GM12874 (cell line): ENCODE measurements around the gene IGFL1.

Source experiments
- TF ChIP-seq, protein P1 (sequence below): IDR thresholded peaks from 2 replicates; pipeline ENCODE4 v1.5.1; 2011; ENCODE audit warnings: low read depth, mild to moderate bottlenecking, control low read depth, low read length, moderate library complexity; ENCODE audit not compliant: insufficient read depth

IGFL1 gene

DNA sequence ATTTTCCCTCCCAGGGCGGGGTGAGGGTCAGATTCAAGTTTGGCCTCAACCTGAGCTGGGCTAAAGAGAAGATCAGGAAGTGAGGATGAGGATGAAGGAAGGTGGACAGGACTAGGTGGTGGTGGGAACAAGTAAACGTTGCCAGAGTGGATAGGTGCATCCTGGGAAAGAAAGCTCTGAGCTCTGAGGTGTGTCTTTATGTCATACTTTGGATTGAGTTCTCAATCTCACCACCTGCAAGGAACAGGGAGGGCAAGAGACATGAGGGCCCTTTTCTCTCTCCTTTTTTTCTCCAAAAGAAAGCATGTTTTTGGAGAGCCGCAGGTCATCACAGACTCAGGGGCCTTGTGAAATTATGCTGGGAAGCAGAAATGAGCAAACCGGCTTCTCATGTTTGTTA is 38.2 kb upstream of the IGFL1 start:
- TF ChIP-seq, protein P1, sequence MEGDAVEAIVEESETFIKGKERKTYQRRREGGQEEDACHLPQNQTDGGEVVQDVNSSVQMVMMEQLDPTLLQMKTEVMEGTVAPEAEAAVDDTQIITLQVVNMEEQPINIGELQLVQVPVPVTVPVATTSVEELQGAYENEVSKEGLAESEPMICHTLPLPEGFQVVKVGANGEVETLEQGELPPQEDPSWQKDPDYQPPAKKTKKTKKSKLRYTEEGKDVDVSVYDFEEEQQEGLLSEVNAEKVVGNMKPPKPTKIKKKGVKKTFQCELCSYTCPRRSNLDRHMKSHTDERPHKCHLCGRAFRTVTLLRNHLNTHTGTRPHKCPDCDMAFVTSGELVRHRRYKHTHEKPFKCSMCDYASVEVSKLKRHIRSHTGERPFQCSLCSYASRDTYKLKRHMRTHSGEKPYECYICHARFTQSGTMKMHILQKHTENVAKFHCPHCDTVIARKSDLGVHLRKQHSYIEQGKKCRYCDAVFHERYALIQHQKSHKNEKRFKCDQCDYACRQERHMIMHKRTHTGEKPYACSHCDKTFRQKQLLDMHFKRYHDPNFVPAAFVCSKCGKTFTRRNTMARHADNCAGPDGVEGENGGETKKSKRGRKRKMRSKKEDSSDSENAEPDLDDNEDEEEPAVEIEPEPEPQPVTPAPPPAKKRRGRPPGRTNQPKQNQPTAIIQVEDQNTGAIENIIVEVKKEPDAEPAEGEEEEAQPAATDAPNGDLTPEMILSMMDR: no peak

DNA sequence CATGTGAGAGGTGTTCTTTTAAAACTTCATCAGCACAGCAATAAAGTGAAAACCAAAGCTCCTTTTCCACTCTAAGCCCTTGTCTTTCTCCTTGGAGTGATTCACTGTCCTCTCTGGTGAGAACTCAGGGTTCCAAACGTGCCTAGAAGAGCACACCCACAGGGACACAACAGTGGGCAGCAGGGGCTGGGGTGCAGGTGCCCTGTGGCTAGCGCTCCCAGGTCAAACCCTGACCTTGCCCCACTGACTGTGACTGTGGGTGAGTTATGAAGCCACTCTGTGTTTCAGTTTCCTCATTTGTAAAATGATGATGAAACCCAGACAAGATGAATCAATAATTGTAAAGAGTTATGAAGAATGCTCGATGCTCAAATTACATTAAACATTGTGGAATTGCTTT is 37.6 kb upstream of the IGFL1 start:
- TF ChIP-seq, protein P1: no peak

DNA sequence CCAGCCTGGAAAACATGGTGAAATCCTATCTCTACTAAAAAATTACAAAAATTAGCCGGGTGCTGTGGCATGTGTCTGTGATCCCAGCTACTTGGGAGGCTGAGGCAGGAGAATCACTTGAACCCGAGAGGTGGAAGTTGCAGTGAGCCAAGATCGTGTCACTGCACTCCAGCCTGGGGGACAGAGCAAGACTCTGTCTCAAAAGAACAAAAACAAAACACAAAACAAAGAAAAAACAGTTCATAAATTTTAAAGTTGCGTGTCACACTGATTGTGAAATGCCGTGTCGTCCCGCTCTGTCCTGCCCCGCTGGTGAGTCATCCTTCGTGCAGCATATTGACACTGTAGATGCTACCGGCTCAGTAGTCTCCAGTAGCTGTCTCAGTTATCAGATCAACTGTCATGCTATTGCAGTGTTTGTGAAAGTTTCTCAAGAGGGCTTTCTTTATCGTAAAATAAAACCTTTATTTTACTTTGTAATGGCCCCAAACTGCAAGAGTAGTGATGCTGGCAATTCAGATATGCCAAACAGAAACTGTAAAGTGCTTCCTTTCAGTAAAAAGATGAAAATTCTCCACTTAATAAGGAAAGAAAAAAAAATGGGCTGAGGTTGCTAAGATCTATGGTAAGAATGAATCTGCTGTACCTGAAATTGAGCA is 36.4 kb upstream of the IGFL1 start:
- TF ChIP-seq, protein P1: no peak

DNA sequence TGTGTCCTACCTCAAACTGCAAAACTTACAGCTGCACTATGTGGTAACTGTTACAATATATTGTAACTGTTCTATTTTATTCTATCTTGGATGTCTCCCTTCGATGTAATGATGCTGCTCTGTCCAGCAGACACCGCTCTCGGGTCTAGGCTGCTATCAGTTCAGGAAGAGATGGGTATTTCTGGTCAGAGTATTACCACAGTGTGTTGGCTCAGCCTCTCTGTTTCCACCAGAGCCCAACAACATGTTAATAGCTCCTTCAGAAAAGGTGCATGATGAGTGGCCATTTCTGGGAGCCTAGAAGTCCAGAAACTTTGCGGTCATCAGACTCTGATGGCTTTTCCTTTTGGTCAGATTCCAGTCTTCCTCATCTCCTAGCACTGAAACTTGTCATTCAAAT is 35.9 kb upstream of the IGFL1 start:
- TF ChIP-seq, protein P1: no peak

DNA sequence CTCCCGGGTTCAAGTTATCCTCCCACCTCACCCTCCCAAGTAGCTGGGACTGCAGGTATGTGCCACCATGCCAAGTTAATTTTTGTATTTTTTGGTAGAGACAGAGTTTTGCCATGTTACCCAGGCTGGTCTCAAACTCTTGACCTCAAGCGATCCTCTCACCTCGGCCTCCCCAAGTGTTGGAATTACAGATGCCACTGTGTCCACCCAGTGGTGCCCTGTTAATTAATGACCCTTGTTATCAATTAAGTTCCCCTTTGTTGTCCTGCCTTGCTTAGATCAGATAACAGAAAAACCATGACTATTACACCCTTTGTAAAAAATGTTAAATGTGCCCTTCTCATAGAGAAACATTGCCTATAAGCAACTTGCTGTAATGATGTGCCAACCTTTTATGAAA is 34.4 kb upstream of the IGFL1 start:
- TF ChIP-seq, protein P1: no peak

DNA sequence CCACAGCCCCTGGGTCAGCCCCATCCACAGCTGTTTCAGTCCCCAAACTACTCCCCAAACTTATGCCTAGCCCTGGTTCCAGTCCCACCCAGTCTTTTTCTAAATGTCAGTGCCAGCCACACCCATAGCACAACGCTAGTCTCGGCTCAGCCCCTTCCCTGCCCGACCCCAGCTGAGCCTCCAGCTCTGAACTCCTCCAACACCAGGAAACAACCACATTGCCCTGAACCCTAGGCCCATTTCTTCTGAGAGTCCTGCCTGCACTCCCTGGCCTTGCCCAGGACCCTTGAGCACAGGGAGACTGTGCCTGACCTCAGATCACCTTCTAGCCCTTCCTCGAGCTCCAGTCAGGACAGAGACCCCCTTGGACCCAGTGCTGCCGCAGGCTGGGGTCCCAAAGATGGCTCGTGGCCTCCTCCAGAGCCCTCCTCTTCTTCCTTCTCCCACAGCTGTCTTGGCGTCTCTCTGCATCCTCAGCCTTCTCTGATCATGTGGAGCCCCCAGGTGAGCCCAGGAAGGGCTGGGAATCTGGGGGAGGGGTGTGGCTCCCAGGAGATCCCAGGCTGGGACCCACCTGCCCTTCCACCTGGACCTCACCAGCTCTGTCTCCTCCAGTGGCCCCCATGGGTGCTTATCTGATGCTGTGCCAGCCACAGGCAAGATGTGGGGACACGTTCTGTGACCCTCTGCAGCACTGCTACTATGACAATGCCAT is 33.0 kb upstream of the IGFL1 start:
- TF ChIP-seq, protein P1: no peak

DNA sequence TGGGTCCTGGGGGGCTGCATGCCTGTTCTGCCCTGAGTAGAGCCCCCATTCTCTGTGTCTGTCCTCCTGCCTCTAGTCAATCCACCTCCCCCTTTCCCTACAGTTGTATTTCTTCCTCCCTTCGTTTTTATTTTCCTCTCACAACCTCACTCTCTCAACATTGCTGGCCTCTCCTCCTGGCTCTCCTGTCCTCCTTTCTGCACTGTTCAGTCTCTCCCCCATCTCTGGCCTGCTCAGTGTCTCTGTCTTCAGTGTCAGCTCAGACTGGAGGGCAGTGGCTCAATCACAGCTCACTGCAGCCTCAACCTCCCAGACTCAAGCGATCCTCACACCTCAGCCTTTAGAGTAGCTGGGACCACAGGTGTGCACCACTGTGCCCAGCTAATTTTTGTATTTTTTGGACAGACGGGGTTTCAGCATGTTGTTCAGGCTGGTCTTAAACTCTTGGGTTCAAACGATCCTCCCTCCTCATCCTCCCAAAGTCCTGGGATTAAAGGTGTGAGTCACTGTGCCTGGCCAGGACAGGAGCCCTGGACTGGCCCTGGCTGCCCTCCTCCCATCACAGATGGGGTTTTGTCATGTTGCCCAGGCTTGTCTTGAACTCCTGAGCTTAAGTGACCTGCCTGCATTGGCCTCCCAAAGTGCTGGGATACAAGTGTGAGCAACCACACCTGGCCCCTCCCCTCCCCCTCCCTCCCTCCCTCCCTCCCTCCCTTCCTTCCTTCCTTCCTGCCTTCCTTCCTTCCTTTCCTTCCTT is 32.0 kb upstream of the IGFL1 start:
- TF ChIP-seq, protein P1: no peak
